Gastrocnemius medialis (tissue), 4 donors: ENCODE results near the gene NPFF.

ENCODE experiments used
- CTCF ChIP-seq, 5 experiments: fragments of 450-650 bp in 3 of 5; fragments of 200-600 bp in 2 of 5; sonication (generic) in 2 of 5; IDR thresholded peaks in 4 of 5; conservative IDR thresholded peaks in 1 of 5; 1 replicate in 4 of 5; 2 replicates in 1 of 5; pipeline ENCODE4 v1.5.1; 2016 to 2019; ENCODE audit warnings: antibody characterized with exemption in 5 of 5, mild to moderate bottlenecking in 3 of 5, moderate library complexity in 3 of 5
- POLR2A ChIP-seq, 2 donors: fragments of 450-650 bp; IDR thresholded peaks; one replicate each; pipeline ENCODE4 v1.6.1; 2017; ENCODE audit warnings: antibody characterized with exemption in 2 of 2, mild to moderate bottlenecking in 2 of 2, moderate library complexity in 2 of 2

- TF ChIP-seq CTCF (IDR thresholded peaks at IDR 0.05 in 4 of 5, conservative IDR thresholded peaks at IDR 0.05 in 1 of 5) (no peak), POLR2A (IDR thresholded peaks at IDR 0.05) (no peak)
These were observed 23.6 kb upstream of the NPFF start for GRCh38 chr12:53530920-53531319.
